H1 (cell line): ENCODE data around the gene HDAC8. TPM values are rescaled to one million over a fixed set of nuclear protein-coding genes. Genes with fewer than 3 reads are reported as not detected.

Source experiments
- CTCF ChIA-PET: fragments of 300-600 bp; sonication (Branson Sonifier 250); formaldehyde crosslinking; loops from one replicate; lab custom pipeline; 2021; ENCODE audit not compliant: partially characterized antibody; lab: Charles Lee
- POLR2A ChIA-PET: fragments of 300-600 bp; sonication (Branson Sonifier 250); formaldehyde crosslinking; loops from one replicate; lab custom pipeline; 2021; ENCODE audit warnings: inconsistent platforms; ENCODE audit not compliant: partially characterized antibody; lab: Charles Lee
- DNase-seq, 2 experiments: peaks; one replicate each; pipeline versions ENCODE4 v3.0.0 to v3.0.0-alpha.2; 2010 to 2022; ENCODE audit warnings: low spot score in 2 of 2, low read depth in 1 of 2, mixed read lengths in 1 of 2
- FAIRE-seq: peaks from 2 replicates; lab custom pipeline; 2011; peaks lifted over from hg19 to GRCh38; lab: Jason Lieb, UNC
- H2AFZ ChIP-seq: 2 replicates; pipeline ENCODE4 v1.8.1; 2012; ENCODE audit warnings: low read length, inconsistent platforms
- H2AK5ac ChIP-seq: 2 replicates; pipeline ENCODE4 v1.6.1; 2013; ENCODE audit warnings: low read depth, low read length
- H2BK120ac ChIP-seq: replicated peaks from 2 replicates; pipeline ENCODE3; 2013; ENCODE audit warnings: low read depth, low read length, inconsistent platforms
- H2BK12ac ChIP-seq: 2 replicates; pipeline ENCODE4 v1.6.1; 2013; ENCODE audit warnings: low read depth, low read length
- H2BK15ac ChIP-seq: 2 replicates; pipeline ENCODE4 v1.6.1; 2013; ENCODE audit warnings: low read length
- H2BK20ac ChIP-seq: 2 replicates; pipeline ENCODE4 v1.6.1; 2013; ENCODE audit warnings: low read length
- H2BK5ac ChIP-seq: 2 replicates; pipeline ENCODE4 v1.6.1; 2013; ENCODE audit warnings: low read depth, low read length
- H3K14ac ChIP-seq: 2 replicates; pipeline ENCODE4 v1.6.1; 2013; ENCODE audit warnings: inconsistent platforms; ENCODE audit not compliant: insufficient read length
- H3K18ac ChIP-seq: 2 replicates; pipeline ENCODE4 v1.6.1; 2013; ENCODE audit warnings: low read length; ENCODE audit errors: extremely low read depth
- H3K23ac ChIP-seq: 2 replicates; pipeline ENCODE4 v1.6.1; 2013; ENCODE audit warnings: inconsistent platforms; ENCODE audit not compliant: insufficient read length
- H3K23me2 ChIP-seq: 2 replicates; pipeline ENCODE4 v1.6.1; 2013; ENCODE audit warnings: low read depth, low read length
- H3K27ac ChIP-seq: 2 replicates; pipeline ENCODE4 v1.6.1; 2011; ENCODE audit warnings: low read depth, low read length, inconsistent platforms
- H3K27me3 ChIP-seq, 4 experiments: replicated peaks in 1 of 4; 1 replicate in 1 of 4; 2 replicates in 3 of 4; pipeline versions ENCODE4 v1.6.1 to v1.8.1; 2011 to 2013; ENCODE audit warnings: low read length in 3 of 4, mild to moderate bottlenecking in 3 of 4, inconsistent platforms in 2 of 4, mixed read lengths in 2 of 4, moderate library complexity in 1 of 4; ENCODE audit not compliant: control insufficient read depth in 3 of 4, insufficient read depth in 3 of 4; ENCODE audit errors: extremely low read depth in 1 of 4
- H3K36me3 ChIP-seq, 4 experiments: 2 replicates each; pipeline versions ENCODE4 v1.6.1 to v1.8.1; 2011 to 2013; ENCODE audit warnings: mild to moderate bottlenecking in 4 of 4, low read length in 3 of 4, moderate library complexity in 2 of 4, control low read depth in 1 of 4, inconsistent platforms in 1 of 4; ENCODE audit not compliant: insufficient read depth in 4 of 4, control insufficient read depth in 2 of 4
- H3K4ac ChIP-seq: replicated peaks from 2 replicates; pipeline ENCODE3; 2013; ENCODE audit warnings: low read length, low read depth, mixed read lengths, inconsistent platforms; ENCODE audit not compliant: insufficient read length
- H3K4me1 ChIP-seq, 4 experiments: replicated peaks in 1 of 4; 1 replicate in 1 of 4; 2 replicates in 3 of 4; pipeline versions ENCODE4 v1.6.1 to v1.8.1; 2011 to 2013; ENCODE audit warnings: low read length in 3 of 4, inconsistent platforms in 2 of 4, mixed read lengths in 1 of 4; ENCODE audit not compliant: insufficient read depth in 4 of 4, control insufficient read depth in 3 of 4
- H3K4me2 ChIP-seq, 2 experiments: 2 replicates each; pipeline versions ENCODE4 v1.6.1 to v1.8.1; 2011 to 2013; ENCODE audit warnings: low read depth in 2 of 2, low read length in 2 of 2, control low read depth in 1 of 2, inconsistent platforms in 1 of 2, mild to moderate bottlenecking in 1 of 2; ENCODE audit not compliant: insufficient read depth in 1 of 2
- H3K4me3 ChIP-seq, 4 experiments: fragments of 200-600, 300-600 bp in 1 of 4; sonication (generic), shearing (Covaris generic), sonication (Bioruptor Twin) in 1 of 4; 2 replicates each; pipeline versions ENCODE4 v1.5.1 to v1.8.1; 2011 to 2016; ENCODE audit warnings: low read length in 4 of 4, low read depth in 3 of 4, control low read depth in 2 of 4, inconsistent platforms in 2 of 4, mild to moderate bottlenecking in 2 of 4, mixed read lengths in 1 of 4, moderate library complexity in 1 of 4; ENCODE audit not compliant: insufficient read depth in 2 of 4; ENCODE audit errors: extremely low read depth in 1 of 4
- H3K56ac ChIP-seq: replicated peaks from 2 replicates; pipeline ENCODE3; 2013; ENCODE audit warnings: low read depth, mild to moderate bottlenecking, mixed read lengths, low read length, inconsistent platforms; ENCODE audit not compliant: insufficient read length
- H3K79me1 ChIP-seq: 2 replicates; pipeline ENCODE4 v1.6.1; 2013; ENCODE audit warnings: low read depth, low read length, control low read depth
- H3K79me2 ChIP-seq, 2 experiments: 2 replicates each; pipeline versions ENCODE4 v1.6.1 to v1.8.1; 2012 to 2013; ENCODE audit warnings: low read length in 2 of 2, mild to moderate bottlenecking in 2 of 2, inconsistent platforms in 1 of 2; ENCODE audit not compliant: insufficient read depth in 2 of 2, control insufficient read depth in 1 of 2
- H3K9ac ChIP-seq, 4 experiments: replicated peaks in 1 of 4; 1 replicate in 1 of 4; 2 replicates in 3 of 4; pipeline versions ENCODE4 v1.6.1 to v1.8.1; 2011 to 2013; ENCODE audit warnings: low read depth in 3 of 4, low read length in 3 of 4, control low read depth in 2 of 4, mild to moderate bottlenecking in 2 of 4, moderate library complexity in 2 of 4, inconsistent platforms in 1 of 4; ENCODE audit errors: extremely low read depth in 1 of 4
- H3K9me3 ChIP-seq, 2 experiments: 2 replicates each; pipeline versions ENCODE4 v1.6.1 to v1.8.1; 2012 to 2013; ENCODE audit warnings: mild to moderate bottlenecking in 2 of 2, moderate library complexity in 2 of 2, control low read depth in 1 of 2, inconsistent platforms in 1 of 2, low read depth in 1 of 2, low read length in 1 of 2, mixed read lengths in 1 of 2; ENCODE audit not compliant: insufficient read depth in 2 of 2
- H4K20me1 ChIP-seq, 2 experiments: replicated peaks in 1 of 2; 2 replicates each; pipeline versions ENCODE3 to v1.8.1; 2011 to 2013; ENCODE audit warnings: inconsistent platforms in 2 of 2, low read length in 2 of 2, mild to moderate bottlenecking in 1 of 2; ENCODE audit not compliant: insufficient read depth in 2 of 2, control insufficient read depth in 1 of 2
- H4K5ac ChIP-seq: 2 replicates; pipeline ENCODE4 v1.6.1; 2013; ENCODE audit warnings: low read length, low read depth, mixed read lengths, inconsistent platforms; ENCODE audit not compliant: insufficient read length
- H4K8ac ChIP-seq: 2 replicates; pipeline ENCODE4 v1.8.0; 2013; ENCODE audit warnings: mild to moderate bottlenecking, moderate library complexity, low read length, inconsistent platforms; ENCODE audit not compliant: insufficient read depth; ENCODE audit errors: extremely low read depth
- H4K91ac ChIP-seq: replicated peaks from 2 replicates; pipeline ENCODE3; 2013; ENCODE audit warnings: low read length, mixed read lengths, inconsistent platforms; ENCODE audit not compliant: insufficient read length
- CBX5 ChIP-seq: fragments of 300-800, 300-1000 bp; sonication (generic); IDR thresholded peaks from 2 replicates; pipeline ENCODE4 v1.7.1; 2016; ENCODE audit warnings: antibody characterized with exemption, low read length, low read depth
- CTCF ChIP-seq, 3 experiments: IDR thresholded peaks; 1 replicate in 2 of 3; 2 replicates in 1 of 3; pipeline versions ENCODE4 v1.5.1 to v1.6.1; 2011; ENCODE audit warnings: low read length in 3 of 3, mild to moderate bottlenecking in 3 of 3, inconsistent platforms in 2 of 3, low read depth in 1 of 3, moderate library complexity in 1 of 3; ENCODE audit not compliant: insufficient read depth in 1 of 3; ENCODE audit errors: control extremely low read depth in 1 of 3
- EGR1 ChIP-seq: IDR thresholded peaks from 2 replicates; pipeline ENCODE4 v1.6.1; 2011; ENCODE audit warnings: low read depth, low read length, borderline replicate concordance
- EP300 ChIP-seq, 2 experiments: IDR thresholded peaks; 1 replicate in 1 of 2; 2 replicates in 1 of 2; pipeline ENCODE4 v1.6.1; 2011 to 2012; ENCODE audit warnings: low read depth in 2 of 2, low read length in 2 of 2, mild to moderate bottlenecking in 2 of 2, borderline replicate concordance in 1 of 2, inconsistent platforms in 1 of 2, moderate library complexity in 1 of 2
- GTF2F1 ChIP-seq: IDR thresholded peaks from 2 replicates; pipeline ENCODE4 v1.6.1; 2012; ENCODE audit warnings: low read depth, low read length, improper control_type of control experiment, borderline replicate concordance
- POLR2A ChIP-seq, 2 experiments: IDR thresholded peaks; 1 replicate in 1 of 2; 2 replicates in 1 of 2; pipeline ENCODE4 v1.6.1; 2011; ENCODE audit warnings: low read depth in 2 of 2, low read length in 2 of 2, mild to moderate bottlenecking in 2 of 2; ENCODE audit errors: control extremely low read depth in 1 of 2
- SP2 ChIP-seq: IDR thresholded peaks from 2 replicates; pipeline ENCODE4 v1.6.1; 2012; ENCODE audit warnings: mild to moderate bottlenecking, low read length, inconsistent platforms
- SP4 ChIP-seq: IDR thresholded peaks from 2 replicates; pipeline ENCODE4 v1.6.1; 2012; ENCODE audit warnings: low read length, inconsistent platforms
- USF2 ChIP-seq: IDR thresholded peaks from 2 replicates; pipeline ENCODE4 v1.6.1; 2011; ENCODE audit warnings: low read length, improper control_type of control experiment
- WGBS, 2 experiments: shearing (Covaris generic) in 1 of 2; methylation state at CpG; one replicate each; pipeline versions ENCODE4 v1.1.6 to v1.1.7; 2013 to 2015; ENCODE audit warnings: low lambda C conversion rate in 2 of 2, mixed read lengths in 2 of 2, inconsistent platforms in 1 of 2, low coverage in 1 of 2, missing lambda C conversion rate in 1 of 2; ENCODE audit not compliant: insufficient replicate concordance in 2 of 2, insufficient coverage in 1 of 2, insufficient read length in 1 of 2; ENCODE audit errors: extremely low coverage in 1 of 2, missing lambda C conversion rate in 1 of 2; 5-methylcytosine and 5-hydroxymethylcytosine counted together
- polyA plus RNA-seq, 7 experiments: library from polyadenylated mRNA; depleted of rRNA in 3 of 7; stranded (reverse) in 5 of 7; unstranded in 2 of 7; fragments of >200 nt in 5 of 7; fragments of 200-250 nt in 2 of 7; gene quantifications; 1 replicate in 5 of 7; 2 replicates in 1 of 7; 4 replicates in 1 of 7; pipeline versions ENCODE4 v1.2.1 to v1.2.3, GENCODE V29; 2011 to 2013; ENCODE audit warnings: missing spikeins in 2 of 7, mixed read lengths in 2 of 7
- total RNA-seq: library from RNA; stranded (reverse); fragmentation: NEBNext Ultra II Directional; extraction: Animal tissue kit (Norgen Biotek cat#: 25700); gene quantifications from 2 replicates; pipeline ENCODE4 v1.2.1, GENCODE V29; 2021

Gene HDAC8
- total and polyA plus RNA-seq, 2 of the 8 experiments (the other 6 are each of a cell fraction or from before 2014, with no cell fraction given), result 9.7 to 20.3 TPM

GRCh38 chrX:72381439-72382201, 191.0 kb downstream of the HDAC8 start:
- Histone ChIP-seq H4K5ac (no peak overlapping the region), H3K18ac (no peak overlapping the region), H2AK5ac (no peak overlapping the region), H3K79me2 (no peaks in the 10 kb centered on the region), H4K91ac (no peak overlapping the region), H3K36me3 (no peaks in the 10 kb centered on the region), H2BK12ac (no peak overlapping the region), H3K56ac (no peak overlapping the region), H2BK15ac (no peak overlapping the region), H3K79me1 (no peaks in the 10 kb centered on the region), H2BK20ac (no peak overlapping the region), H3K4me3 (no peak overlapping the region), H3K27me3 (no peaks in the 10 kb centered on the region), H3K4ac (no peak overlapping the region), H2AFZ (no peak overlapping the region), H3K4me2 (no peak overlapping the region), H2BK120ac (no peak overlapping the region), H3K4me1 (0 out of 7 replicates have a peak, but pooled peaks cover 0 to 3% (median 0%) of the 10 kb centered on the region in 4 experiments), H3K9me3 (no peaks in the 10 kb centered on the region), H3K27ac (no peak overlapping the region), H3K14ac (no peak overlapping the region), H3K23me2 (no peaks in the 10 kb centered on the region), H4K20me1 (no peaks in the 10 kb centered on the region), H3K9ac (no peak overlapping the region), H2BK5ac (no peak overlapping the region), H3K23ac (no peak overlapping the region), H4K8ac (no peak overlapping the region)
- ChIA-PET CTCF (interaction anchor here (1.3 to 1.4 kb wide), 2 partner anchors 35 to 84 kb away, joined by 3 to 4 read pairs; no protein-coding TSS in a partner anchor), POLR2A (interaction anchor here (1.1 kb wide), 1 partner anchor 9 kb away, joined by 3 read pairs; no protein-coding TSS in a partner anchor)
- 83% methylated on average over 2 of the region's 2 CpGs; no CpG with 5 or more reads in 1 of the 2 experiments for WGBS, 2 experiments
- DNase-seq (no peak), FAIRE-seq (no peak)
- no peak for TF ChIP-seq SP4
- no peak for TF ChIP-seq USF2
- no peak for TF ChIP-seq CTCF (IDR thresholded peaks at IDR 0.05; ENCODE audit: control extremely low read depth in 1 of 3, insufficient read depth in 1 of 3, low read depth in 1 of 3, low read length in 3 of 3)
- TF ChIP-seq CBX5, result no peak
- TF ChIP-seq POLR2A (IDR thresholded peaks at IDR 0.05; ENCODE audit: control extremely low read depth in 1 of 2, low read depth in 2 of 2, low read length in 2 of 2), result no peak
- no peak for TF ChIP-seq EP300 (IDR thresholded peaks at IDR 0.05; ENCODE audit: borderline replicate concordance in 1 of 2, low read depth in 2 of 2, low read length in 2 of 2)
- TF ChIP-seq GTF2F1, result no peak
- no peak for TF ChIP-seq EGR1
- TF ChIP-seq SP2, result no peak
